Type B pancreatic cell (in vitro differentiated cells): ENCODE data around the gene CUL4A. TPM values are rescaled to one million over a fixed set of nuclear protein-coding genes. Genes with fewer than 3 reads are reported as not detected.
A peak's percentile ranks its signal among the peaks of the same experiment; 100 is the strongest.

Experiments used
- DNase-seq: peaks from one replicate; pipeline ENCODE4 v3.0.0; 2021; ENCODE audit warnings: mixed read lengths; ENCODE audit not compliant: unreplicated experiment; ENCODE audit errors: extremely low spot score
- H3K27ac Mint-ChIP-seq: 2 replicates; pipeline ENCODE4 v1.8.0; 2021; ENCODE audit warnings: mild to moderate bottlenecking, mixed read lengths
- H3K27me3 Mint-ChIP-seq: 2 replicates; pipeline ENCODE4 v1.8.0; 2021; ENCODE audit warnings: mixed read lengths
- H3K36me3 Mint-ChIP-seq: 2 replicates; pipeline ENCODE4 v1.8.0; 2021; ENCODE audit warnings: mixed read lengths
- H3K4me1 Mint-ChIP-seq: one replicate; pipeline ENCODE4 v1.8.0; 2021; ENCODE audit warnings: mixed read lengths; ENCODE audit not compliant: unreplicated experiment
- H3K4me3 Mint-ChIP-seq: 2 replicates; pipeline ENCODE4 v1.8.0; 2021; ENCODE audit warnings: mild to moderate bottlenecking, mixed read lengths
- H3K9me3 Mint-ChIP-seq: 2 replicates; pipeline ENCODE4 v1.8.0; 2021; ENCODE audit warnings: mixed read lengths
- total RNA-seq: library from RNA; stranded (reverse); gene quantifications from 2 replicates; pipeline ENCODE4 v1.2.1, GENCODE V29; 2021; ENCODE audit warnings: low replicate concordance
- TF ChIP-seq, protein P1 (sequence below): fragments of 200-600 bp; sonication (generic); conservative IDR thresholded peaks from 2 replicates; pipeline ENCODE4 v1.5.0; 2021; ENCODE audit warnings: antibody characterized with exemption, mild to moderate bottlenecking

The CUL4A gene
- total RNA-seq, 1 donor from 2014 or later: 64.6 TPM

DNA sequence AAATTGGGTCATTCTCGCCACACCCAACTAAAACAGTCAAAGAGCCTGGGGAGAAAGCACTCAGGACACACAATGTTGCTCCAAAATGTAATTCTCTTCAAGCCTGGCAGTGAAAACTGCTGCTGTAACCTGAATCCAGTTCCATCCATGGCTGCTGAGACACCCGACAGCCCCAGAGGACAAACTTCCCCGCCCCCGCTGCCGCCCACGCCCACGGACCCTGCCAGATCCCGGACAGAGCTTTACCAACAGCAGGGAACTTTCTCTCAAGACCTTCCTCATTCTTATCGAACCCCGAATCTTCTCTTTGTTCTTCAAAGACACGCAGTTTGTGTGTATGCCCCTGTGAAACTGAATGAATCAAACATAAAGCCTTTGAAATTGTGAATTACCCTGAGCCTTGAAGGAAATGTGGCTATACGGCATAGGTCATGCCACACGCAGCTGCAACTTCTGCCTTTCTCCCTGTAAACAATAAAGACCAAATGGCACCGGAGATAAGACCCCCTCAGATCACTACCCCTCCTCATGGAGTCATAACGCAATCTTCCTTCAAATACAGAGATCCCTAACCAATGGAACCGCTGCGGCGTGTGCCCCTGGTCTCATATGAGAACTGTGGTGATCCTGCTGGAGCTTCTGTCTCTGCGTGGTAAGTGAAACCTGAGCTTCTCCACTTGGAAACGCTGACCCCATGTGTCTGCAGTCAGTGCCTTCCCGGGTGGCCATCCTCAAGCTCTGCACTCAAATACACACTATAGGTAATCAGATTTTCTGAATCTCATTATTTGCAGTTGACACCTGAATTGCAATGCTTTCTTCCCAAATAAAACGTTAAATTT is 82.8 kb downstream of the CUL4A start:
- Mint-ChIP-seq H3K27me3 (peaks cover 50% of the 10 kb centered on the region), H3K4me1 (peaks cover 18% of the 10 kb centered on the region), H3K9me3 (no peaks in the 10 kb centered on the region), H3K36me3 (no peaks in the 10 kb centered on the region), H3K4me3 (peak overlapping the region; percentile 87), H3K27ac (peak overlapping the region; percentile 98)
- no peak for DNase-seq
- TF ChIP-seq, protein P1, sequence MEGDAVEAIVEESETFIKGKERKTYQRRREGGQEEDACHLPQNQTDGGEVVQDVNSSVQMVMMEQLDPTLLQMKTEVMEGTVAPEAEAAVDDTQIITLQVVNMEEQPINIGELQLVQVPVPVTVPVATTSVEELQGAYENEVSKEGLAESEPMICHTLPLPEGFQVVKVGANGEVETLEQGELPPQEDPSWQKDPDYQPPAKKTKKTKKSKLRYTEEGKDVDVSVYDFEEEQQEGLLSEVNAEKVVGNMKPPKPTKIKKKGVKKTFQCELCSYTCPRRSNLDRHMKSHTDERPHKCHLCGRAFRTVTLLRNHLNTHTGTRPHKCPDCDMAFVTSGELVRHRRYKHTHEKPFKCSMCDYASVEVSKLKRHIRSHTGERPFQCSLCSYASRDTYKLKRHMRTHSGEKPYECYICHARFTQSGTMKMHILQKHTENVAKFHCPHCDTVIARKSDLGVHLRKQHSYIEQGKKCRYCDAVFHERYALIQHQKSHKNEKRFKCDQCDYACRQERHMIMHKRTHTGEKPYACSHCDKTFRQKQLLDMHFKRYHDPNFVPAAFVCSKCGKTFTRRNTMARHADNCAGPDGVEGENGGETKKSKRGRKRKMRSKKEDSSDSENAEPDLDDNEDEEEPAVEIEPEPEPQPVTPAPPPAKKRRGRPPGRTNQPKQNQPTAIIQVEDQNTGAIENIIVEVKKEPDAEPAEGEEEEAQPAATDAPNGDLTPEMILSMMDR: no peak

DNA sequence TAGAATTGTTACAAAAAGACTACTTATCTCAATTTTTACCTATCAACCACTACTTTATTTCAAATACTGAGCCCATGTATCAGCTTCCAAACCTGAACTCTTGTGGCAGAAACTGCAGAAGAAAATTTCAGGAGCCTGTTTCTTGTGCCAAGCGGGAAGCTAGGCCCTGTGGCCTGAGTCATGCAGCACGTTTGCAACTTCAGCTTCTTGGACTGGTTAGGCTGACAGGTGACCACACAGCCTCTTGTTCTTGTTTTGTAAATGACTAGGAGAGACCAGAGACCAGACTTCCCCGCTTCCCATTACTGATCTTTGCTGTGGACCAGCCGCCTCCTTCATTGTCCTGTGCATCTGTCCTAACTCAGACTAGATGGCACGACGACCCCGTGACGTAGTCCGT is 84.3 kb downstream of the CUL4A start:
- peaks cover 30% of the 10 kb centered on the region for H3K4me1 Mint-ChIP-seq
- DNase-seq: no peak
- peaks cover 3% of the 10 kb centered on the region for H3K36me3 Mint-ChIP-seq
- TF ChIP-seq, protein P1: no peak
- peaks cover 42% of the 10 kb centered on the region for H3K27me3 Mint-ChIP-seq
- H3K27ac Mint-ChIP-seq: peak overlapping the region; percentile 64
- H3K4me3 Mint-ChIP-seq: no peak overlapping the region
- H3K9me3 Mint-ChIP-seq: no peaks in the 10 kb centered on the region

DNA sequence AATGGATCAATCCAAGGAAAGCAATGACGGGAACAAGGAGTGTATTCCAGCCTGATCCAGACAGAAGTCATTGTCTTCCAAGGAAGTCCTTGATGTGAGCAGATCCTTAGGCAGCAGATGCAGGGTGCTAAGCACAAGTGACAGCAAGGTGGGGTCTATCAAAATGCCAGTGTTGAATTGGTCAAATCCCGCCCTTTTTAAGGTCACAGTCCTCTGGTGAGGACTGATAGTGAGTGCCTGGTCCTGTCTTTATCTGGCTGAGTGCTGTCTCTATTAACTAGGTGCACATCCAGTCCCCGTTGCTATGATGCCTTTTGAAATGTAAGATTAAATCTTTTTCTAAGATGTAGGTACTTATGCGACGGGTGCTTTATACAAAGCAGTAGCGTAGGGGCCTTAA is 86.4 kb downstream of the CUL4A start:
- H3K9me3 Mint-ChIP-seq: no peaks in the 10 kb centered on the region

DNA sequence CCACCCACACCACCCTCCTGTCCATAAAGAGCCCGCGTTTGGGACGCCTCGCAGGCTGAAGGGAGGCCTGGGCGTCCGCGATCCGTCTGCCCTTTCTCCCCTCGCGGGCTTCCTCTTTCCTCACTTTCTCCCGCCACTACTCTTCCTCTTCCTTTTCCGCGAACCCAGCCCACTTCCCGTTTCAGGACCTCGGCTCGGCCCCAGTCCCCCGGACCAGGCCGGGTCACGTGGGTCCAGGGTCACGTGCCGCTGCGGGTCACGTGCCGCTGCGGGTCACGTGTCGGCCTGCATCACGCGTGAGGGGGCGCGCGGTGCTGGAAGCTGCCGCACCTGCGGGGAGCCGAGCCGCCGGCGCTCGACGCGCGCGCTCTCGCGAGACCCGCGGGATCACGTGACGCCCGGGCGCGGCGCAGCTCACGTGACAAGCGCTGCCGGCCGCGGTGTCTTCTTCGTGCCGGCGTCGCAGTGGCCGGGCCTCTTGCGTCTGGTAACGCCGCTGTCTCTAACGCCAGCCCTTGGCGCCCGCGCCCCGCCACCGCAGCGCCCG is 87.5 kb downstream of the CUL4A start, which contains the start of gene LAMP1:
Gene LAMP1 (plus strand): TSS at position 417 of the 547 bp plus-strand sequence. CDS start 196 bp downstream, outside the sequence.
- Mint-ChIP-seq H3K4me1 (peaks cover 28% of the 10 kb centered on the region), H3K9me3 (no peaks in the 10 kb centered on the region), H3K27ac (peak within 1 kb of the TSS; percentile 98), H3K36me3 (peaks cover 3% of the 10 kb centered on the region), H3K4me3 (peak within 1 kb of the TSS; percentile 93), H3K27me3 (peaks cover 20% of the 10 kb centered on the region)
- TF ChIP-seq, protein P1: no peak
- peak; percentile 100 for DNase-seq

More for the DNA sequence above, 86.4 kb downstream of the CUL4A start:
- H3K4me3 Mint-ChIP-seq: peak overlapping the region; percentile 93
- H3K36me3 Mint-ChIP-seq: peaks cover 3% of the 10 kb centered on the region
- DNase-seq: no peak
- peak overlapping the region; percentile 54 for H3K27ac Mint-ChIP-seq
- TF ChIP-seq, protein P1: no peak
- peaks cover 31% of the 10 kb centered on the region for H3K4me1 Mint-ChIP-seq
- peaks cover 23% of the 10 kb centered on the region for H3K27me3 Mint-ChIP-seq

DNA sequence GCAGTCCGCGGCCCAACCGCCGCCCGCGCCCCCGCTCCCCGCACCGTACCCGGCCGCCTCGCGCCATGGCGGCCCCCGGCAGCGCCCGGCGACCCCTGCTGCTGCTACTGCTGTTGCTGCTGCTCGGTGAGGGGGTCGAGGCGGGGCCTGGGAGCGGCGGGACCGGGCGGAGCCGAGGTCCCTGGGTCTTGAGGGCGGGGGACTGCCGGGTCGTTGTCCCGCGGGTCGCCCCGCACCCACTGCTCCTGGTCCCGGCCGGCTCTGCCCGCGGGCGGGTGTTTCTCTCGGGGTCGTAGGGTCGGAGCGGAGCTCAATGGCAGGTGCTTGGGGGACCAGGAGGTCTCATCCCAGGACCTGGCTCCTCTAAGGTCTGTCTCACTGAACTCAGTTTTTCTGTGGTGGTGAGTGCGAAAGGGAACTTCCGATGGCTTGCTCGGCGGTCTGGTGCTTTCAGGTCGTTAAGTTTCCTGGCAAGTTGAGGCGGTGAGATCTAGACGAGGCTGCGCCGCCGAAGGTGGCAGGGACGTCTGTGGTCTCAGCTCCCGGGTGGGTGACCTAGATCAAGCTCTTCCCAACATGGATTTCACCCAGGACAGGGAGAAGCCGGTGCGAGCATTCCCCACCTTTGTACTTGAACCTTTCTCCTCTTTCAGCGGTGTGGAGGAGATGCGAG is 88.1 kb downstream of the CUL4A start:
- Mint-ChIP-seq H3K4me1 (peaks cover 22% of the 10 kb centered on the region), H3K4me3 (peak overlapping the region; percentile 87), H3K27me3 (peaks cover 13% of the 10 kb centered on the region), H3K36me3 (peaks cover 3% of the 10 kb centered on the region), H3K27ac (peak overlapping the region; percentile 91), H3K9me3 (no peaks in the 10 kb centered on the region)
- TF ChIP-seq, protein P1: no peak
- no peak for DNase-seq
